Brain microvascular endothelial cell (primary cell): ENCODE measurements around the gene CACNA1B.

Experiments used
- DNase-seq: peaks from one replicate; pipeline ENCODE4 v3.0.0-alpha.2; 2020
- H3K27ac ChIP-seq: fragments of 250-450 bp; sonication (Bioruptor Pico); 2 replicates; pipeline ENCODE4 v1.5.1; 2020; ENCODE audit warnings: mild to moderate bottlenecking, moderate library complexity
- H3K27me3 ChIP-seq: fragments of 250-450 bp; sonication (Bioruptor Pico); replicated peaks from 2 replicates; pipeline ENCODE4 v1.5.1; 2020; ENCODE audit warnings: mild to moderate bottlenecking
- H3K36me3 ChIP-seq: fragments of 250-450 bp; sonication (Bioruptor Pico); replicated peaks from 2 replicates; pipeline ENCODE4 v1.5.1; 2020; ENCODE audit warnings: mild to moderate bottlenecking
- H3K4me3 ChIP-seq: 2 replicates; pipeline ENCODE4 v1.5.1; 2011; ENCODE audit warnings: low read depth, mild to moderate bottlenecking, control low read depth, low read length, moderate library complexity
- CTCF ChIP-seq: IDR thresholded peaks from 2 replicates; pipeline ENCODE4 v1.5.1; 2011; ENCODE audit warnings: low read depth, mild to moderate bottlenecking, moderate library complexity, low read length, control low read depth, inconsistent platforms; ENCODE audit errors: missing control alignments
- in situ Hi-C: cut with HindIII; loops from 2 replicates; pipeline ENCODE4 v1.10.0; 2017; ENCODE audit warnings: low sequenced_read_pairs, low pct_ligation_motif_present

The CACNA1B gene

GRCh38 chr9:138075496-138075895, 197.9 kb downstream of the CACNA1B start:
- Histone ChIP-seq H3K27ac (no peak overlapping the region), H3K27me3 (no peaks in the 10 kb centered on the region), H3K4me3 (no peak overlapping the region), H3K36me3 (no peaks in the 10 kb centered on the region)
- in situ Hi-C loops = no loop called here
- no peak for DNase-seq
- no peak for TF ChIP-seq CTCF

DNA sequence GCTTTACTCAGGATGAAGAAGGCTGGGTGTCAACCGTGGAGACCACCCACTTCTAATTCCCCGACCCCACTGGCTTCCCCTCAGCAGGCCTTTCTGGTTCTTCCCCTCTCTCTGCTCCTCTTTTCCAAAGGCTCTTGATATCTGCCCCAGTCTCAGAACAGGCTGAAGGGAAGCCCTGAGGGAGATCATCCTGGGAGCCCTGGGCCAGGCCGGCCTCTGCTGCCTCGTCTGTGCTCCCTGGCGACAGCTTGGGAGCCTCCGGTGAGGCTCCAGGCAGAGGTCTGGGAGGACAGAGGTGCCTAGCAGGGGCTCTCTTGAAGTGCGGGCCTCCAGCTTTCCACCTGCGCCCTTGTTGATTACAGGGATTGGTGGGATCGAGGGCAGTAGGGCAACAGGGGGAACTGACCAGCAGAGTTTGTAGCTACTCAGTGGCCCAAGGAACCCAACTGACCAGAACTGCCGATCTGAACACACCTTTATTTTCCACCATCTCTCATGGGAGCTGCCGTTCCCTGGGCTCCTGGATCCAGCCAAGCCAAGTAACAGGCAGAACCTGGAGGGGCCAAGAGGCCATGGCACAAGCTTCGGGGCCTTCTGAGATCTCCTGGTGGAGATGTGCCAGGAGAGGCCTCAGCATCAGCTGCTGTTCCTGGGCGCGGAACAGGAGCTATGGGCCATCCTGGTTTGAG, 198.5 kb downstream of the CACNA1B start:
- no peak overlapping the region for H3K4me3 ChIP-seq
- no peaks in the 10 kb centered on the region for H3K27me3 ChIP-seq
- in situ Hi-C loops = no loop called here
- DNase-seq = no peak
- no peak overlapping the region for H3K27ac ChIP-seq
- no peak for TF ChIP-seq CTCF
- no peaks in the 10 kb centered on the region for H3K36me3 ChIP-seq

- no peak overlapping the region for H3K27ac ChIP-seq
- H3K36me3 ChIP-seq = no peaks in the 10 kb centered on the region
- no peaks in the 10 kb centered on the region for H3K27me3 ChIP-seq
- DNase-seq = no peak
- H3K4me3 ChIP-seq = no peak overlapping the region
- TF ChIP-seq CTCF = no peak
- in situ Hi-C loops = no loop called here
These were observed 199.0 kb downstream of the CACNA1B start for GRCh38 chr9:138076650-138077009.

- in situ Hi-C loops = no loop called here
These were observed 199.5 kb downstream of the CACNA1B start for GRCh38 chr9:138077126-138077525.

DNA sequence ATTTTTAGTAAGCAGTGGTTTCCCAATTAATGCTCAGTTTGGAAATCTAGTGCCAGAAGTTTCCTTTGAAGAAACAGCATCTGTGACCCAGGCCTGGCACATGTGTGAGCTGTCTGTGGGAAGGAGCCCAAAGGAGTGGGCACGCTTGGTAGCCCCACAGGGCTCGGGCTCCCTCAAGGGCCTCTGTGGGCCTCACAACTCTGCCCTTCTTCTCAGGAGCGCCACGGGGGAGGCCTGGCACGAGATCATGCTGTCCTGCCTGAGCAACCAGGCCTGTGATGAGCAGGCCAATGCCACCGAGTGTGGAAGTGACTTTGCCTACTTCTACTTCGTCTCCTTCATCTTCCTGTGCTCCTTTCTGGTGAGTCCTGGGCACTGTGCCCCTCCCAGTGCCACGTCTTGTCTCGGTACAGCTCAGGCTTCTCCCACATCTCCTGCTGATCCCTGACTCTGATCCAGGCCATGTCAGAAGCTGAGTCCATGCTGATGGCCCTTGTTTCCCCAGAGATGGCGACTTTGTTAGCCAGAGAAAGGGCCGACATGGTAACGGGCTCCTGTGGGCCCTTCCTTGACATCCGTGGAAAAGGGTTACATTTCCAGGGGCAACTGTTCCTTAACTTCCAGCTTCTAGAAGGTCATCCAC, 200.4 kb downstream of the CACNA1B start:
- no peaks in the 10 kb centered on the region for H3K36me3 ChIP-seq
- in situ Hi-C loops = no loop called here
- no peak overlapping the region for H3K4me3 ChIP-seq
- H3K27me3 ChIP-seq = no peaks in the 10 kb centered on the region
- DNase-seq = no peak
- TF ChIP-seq CTCF = no peak
- H3K27ac ChIP-seq = no peak overlapping the region

More at GRCh38 chr9:138077126-138077525, 199.5 kb downstream of the CACNA1B start:
- no peak overlapping the region for H3K4me3 ChIP-seq
- no peaks in the 10 kb centered on the region for H3K36me3 ChIP-seq
- no peak for TF ChIP-seq CTCF
- no peaks in the 10 kb centered on the region for H3K27me3 ChIP-seq
- DNase-seq = no peak
- no peak overlapping the region for H3K27ac ChIP-seq
